GM20000 (cell line): ENCODE data around the gene RBM44.

Source experiments
- DNase-seq: peaks from one replicate; pipeline ENCODE4 v3.0.0; 2012; ENCODE audit warnings: low spot score
- TF ChIP-seq, protein P1 (sequence below): IDR thresholded peaks from 2 replicates; pipeline ENCODE4 v1.5.1; 2012; ENCODE audit warnings: mild to moderate bottlenecking, control low read depth; ENCODE audit errors: extremely low read depth, missing control alignments

Gene RBM44

DNA sequence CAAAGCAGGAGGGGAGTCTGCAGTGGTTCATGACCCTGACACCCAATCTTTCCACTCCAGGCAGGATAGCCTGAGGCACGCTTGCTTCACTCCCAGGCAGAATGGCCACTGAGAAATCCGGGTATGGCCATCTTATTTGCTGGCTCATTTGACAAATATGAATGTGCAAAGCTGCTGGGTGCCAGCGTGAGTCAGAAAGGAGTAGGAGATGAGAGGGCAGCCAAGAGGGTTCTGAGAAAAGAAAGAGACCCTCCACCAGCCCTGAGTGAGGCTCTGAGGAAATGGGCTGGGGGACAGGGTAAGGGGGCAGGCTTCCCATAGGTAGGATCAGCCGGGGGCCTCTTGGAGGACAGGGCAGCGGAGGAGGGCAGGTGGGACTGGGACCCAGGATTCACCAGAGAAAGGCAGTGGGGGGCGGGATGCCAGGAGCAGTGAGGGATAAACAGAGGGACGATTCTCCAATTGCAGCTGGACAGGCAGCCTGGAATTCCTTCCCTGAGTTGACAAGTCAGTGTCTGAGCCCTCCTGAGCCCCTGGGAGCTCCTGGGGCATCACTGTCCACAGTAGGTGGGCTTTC, 76.1 kb downstream of the RBM44 start:
- TF ChIP-seq, protein P1, sequence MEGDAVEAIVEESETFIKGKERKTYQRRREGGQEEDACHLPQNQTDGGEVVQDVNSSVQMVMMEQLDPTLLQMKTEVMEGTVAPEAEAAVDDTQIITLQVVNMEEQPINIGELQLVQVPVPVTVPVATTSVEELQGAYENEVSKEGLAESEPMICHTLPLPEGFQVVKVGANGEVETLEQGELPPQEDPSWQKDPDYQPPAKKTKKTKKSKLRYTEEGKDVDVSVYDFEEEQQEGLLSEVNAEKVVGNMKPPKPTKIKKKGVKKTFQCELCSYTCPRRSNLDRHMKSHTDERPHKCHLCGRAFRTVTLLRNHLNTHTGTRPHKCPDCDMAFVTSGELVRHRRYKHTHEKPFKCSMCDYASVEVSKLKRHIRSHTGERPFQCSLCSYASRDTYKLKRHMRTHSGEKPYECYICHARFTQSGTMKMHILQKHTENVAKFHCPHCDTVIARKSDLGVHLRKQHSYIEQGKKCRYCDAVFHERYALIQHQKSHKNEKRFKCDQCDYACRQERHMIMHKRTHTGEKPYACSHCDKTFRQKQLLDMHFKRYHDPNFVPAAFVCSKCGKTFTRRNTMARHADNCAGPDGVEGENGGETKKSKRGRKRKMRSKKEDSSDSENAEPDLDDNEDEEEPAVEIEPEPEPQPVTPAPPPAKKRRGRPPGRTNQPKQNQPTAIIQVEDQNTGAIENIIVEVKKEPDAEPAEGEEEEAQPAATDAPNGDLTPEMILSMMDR: no peak
- peak; percentile 26 for DNase-seq

DNA sequence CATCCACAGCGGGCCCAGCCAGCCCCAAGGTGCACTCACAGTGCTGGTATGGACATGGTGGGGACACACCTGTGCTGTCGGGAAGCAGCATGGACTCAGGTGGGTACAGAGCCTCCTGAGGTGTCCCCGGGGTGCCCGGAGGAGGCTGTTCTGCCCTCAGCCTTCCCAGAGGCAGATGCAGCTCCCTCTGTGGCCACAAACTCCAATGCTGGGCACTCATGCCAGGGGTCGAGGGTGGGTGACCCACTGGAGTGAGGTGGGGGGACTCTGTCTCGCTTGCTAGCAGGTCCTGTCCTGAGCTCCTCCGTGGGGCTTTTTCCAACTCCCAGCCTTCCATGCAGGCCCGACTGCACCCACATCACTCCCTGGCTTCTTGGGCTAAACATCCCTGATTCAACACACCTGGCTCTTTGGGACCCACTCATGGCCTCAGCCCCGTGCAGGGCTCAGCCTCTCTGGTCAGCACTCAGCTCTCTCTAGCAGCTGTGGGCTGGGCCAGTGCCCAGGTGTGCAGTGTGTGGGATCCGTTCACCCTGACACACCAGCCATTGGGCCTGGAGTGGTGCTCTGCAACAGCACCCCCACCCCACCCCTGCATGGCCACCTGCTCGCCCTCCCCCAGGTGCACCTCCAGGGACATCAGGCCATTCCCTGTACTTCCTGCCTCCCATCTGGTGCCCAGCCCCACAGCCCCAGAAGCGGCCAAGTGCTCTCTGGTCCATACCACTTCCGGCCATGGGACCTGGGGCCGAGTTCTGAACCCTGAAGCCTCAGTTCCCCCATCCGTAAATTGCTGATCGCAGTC, 76.9 kb downstream of the RBM44 start:
- TF ChIP-seq, protein P1: no peak

DNA sequence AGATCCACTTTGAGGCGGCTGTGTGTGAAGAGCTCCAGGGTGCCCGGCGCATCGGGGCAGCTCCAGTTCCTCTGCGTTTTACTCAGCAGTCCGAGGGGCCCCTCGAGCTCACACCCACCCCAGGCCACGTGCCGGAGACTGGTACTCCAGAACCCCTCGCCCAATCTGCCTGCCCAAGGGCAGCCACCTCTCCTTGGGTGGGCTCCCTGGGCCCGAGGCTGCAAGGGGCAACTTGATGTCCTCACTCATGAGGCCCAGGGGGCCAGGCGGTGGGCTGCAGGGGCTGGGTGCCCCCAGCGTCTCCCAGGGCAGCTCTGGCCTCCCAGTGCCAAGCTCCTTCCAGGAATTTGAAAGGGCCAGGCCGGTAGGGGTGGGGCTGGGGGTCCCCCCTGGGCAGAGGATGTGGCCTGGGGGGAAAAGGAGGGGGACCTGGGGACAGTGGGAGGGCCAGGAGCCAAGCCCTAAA, 77.5 kb downstream of the RBM44 start:
- no peak for DNase-seq
- TF ChIP-seq, protein P1: no peak

More for the DNA sequence above, 76.9 kb downstream of the RBM44 start:
- peak; percentile 18 for DNase-seq

DNA sequence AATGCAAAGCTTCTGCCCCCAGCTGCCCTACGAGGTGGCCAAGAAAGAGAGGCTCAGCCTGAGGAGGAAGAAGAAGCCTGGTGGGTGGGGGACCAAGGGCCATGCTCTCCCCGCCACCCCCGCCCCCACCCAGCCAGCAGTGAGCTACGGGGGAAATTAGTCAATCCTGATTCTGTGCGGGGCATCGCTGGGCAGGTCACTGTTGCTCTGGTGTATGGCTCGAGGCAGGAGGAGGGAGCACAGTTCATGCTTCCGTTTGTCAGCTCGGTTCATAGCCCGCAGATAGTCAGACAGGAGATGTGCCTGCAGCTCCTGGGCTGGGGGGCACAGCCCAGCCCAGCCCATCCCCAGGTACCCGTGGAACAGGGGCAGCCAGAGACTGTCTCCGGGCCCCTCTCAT, 78.0 kb downstream of the RBM44 start:
- TF ChIP-seq, protein P1: no peak
- no peak for DNase-seq

DNA sequence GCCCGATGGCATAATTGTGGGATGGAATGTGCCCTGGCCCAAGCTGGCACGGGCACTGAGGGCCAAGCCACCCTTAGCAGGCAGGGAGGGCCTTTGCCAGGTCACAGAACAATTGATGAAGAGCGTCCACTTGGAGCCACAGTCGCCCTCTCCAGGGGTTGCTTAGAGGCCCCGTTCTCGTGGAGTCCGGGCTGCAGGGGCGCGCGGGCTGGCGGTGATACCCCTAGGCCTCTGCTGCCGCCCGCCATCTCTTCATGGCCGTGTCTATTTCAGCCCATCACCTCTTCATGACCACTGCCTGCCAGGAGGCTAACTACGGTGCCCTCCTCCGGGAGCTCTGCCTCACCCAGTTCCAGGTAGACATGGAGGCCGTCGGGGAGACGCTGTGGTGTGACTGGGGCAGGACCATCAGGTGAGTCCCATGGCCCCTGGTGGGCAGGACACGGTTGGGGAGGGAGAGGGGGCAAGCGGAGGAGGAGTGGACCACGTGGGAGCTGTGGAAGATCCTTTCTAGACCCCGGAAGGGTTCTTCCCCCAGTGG, 78.4 kb downstream of the RBM44 start:
- DNase-seq: no peak
- TF ChIP-seq, protein P1: no peak

DNA sequence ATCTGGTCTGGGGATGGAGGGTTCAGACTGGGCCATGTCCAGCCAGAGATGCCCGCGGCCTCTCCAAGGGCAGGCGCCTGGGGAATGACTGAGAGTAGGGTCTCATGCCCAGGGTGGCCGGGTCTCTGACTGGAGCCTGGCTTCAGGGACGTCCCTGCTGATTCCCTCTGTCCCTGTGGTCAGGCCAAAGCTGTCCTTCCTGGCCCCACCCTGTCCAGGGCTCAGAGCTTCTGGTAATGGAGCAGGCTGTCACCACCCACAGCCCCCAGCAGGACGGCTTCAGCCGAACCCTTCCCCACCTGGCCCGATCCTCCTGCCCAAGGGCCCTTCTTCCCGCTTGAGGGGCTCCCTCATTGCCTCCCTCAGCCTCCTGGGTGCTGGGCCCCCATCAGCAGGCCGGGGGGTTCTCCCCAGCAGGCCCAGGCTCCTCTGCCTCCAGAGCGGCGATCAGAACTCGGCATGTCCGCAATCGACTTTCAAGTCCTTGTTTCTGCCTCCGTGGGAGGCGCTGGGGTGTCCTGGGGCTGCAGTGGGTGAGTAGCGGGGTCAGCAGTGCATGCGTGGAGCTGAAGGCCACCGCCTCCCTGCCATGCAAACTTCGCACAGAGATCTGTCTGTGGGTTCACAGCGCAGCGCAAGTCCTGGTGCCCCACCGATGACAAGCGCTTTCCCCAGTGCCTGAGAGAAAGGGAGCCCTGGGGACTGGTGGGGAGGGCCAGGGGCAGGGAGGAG, 79.2 kb downstream of the RBM44 start:
- DNase-seq: no peak
- TF ChIP-seq, protein P1: no peak
